ENCODE results near the gene HEPACAM. TPM values are rescaled to one million over a fixed set of nuclear protein-coding genes. Genes with fewer than 3 reads are reported as not detected.

HEPACAM gene
- total RNA-seq, 4 donors from 2014 or later, result not detected

DNA sequence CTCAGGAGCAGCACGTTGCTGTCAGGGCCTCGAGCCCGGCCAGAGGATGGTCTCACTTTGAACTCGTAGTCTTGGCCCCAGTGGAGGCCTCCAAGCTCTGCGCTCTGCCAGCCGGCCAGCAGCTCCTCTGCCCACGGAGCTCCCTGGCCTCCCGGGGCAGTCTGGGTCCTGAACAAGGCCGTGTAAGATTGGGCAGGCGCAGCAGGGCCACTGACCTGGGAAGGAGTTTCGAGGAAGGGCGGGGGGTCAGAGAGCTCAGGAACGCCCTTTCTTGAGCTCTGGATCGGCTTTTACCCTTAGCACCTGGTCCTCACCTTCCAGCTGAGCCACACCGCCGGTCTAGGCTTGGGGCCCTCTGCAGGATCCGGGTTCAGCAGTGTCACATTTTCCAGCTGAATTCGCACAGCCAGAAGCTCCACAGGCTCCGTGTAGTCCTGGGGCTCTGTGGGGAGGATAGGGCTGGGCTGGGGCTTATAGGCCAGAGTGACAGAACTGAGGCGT lies 40.3 kb downstream of the HEPACAM start:
- Histone ChIP-seq H3K4me1 (no peaks in the 10 kb centered on the region), H3K27ac (peak overlapping the region; percentile 32 to 61), H3K27me3 (no peaks in the 10 kb centered on the region), H3K4me3 (peak overlapping the region in 1 of 2 donors; percentile 21), H3K36me3 (no peaks in the 10 kb centered on the region), H3K9me3 (no peaks in the 10 kb centered on the region)
- TF ChIP-seq, protein P1, sequence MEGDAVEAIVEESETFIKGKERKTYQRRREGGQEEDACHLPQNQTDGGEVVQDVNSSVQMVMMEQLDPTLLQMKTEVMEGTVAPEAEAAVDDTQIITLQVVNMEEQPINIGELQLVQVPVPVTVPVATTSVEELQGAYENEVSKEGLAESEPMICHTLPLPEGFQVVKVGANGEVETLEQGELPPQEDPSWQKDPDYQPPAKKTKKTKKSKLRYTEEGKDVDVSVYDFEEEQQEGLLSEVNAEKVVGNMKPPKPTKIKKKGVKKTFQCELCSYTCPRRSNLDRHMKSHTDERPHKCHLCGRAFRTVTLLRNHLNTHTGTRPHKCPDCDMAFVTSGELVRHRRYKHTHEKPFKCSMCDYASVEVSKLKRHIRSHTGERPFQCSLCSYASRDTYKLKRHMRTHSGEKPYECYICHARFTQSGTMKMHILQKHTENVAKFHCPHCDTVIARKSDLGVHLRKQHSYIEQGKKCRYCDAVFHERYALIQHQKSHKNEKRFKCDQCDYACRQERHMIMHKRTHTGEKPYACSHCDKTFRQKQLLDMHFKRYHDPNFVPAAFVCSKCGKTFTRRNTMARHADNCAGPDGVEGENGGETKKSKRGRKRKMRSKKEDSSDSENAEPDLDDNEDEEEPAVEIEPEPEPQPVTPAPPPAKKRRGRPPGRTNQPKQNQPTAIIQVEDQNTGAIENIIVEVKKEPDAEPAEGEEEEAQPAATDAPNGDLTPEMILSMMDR (IDR thresholded peaks at IDR 0.05), result no peak
- TF ChIP-seq POLR2A (IDR thresholded peaks at IDR 0.05), result no peak
- no peak for DNase-seq
- intact Hi-C loops (cut with DNase I; ENCODE audit: low total_unique reads), result no loop called here

DNA sequence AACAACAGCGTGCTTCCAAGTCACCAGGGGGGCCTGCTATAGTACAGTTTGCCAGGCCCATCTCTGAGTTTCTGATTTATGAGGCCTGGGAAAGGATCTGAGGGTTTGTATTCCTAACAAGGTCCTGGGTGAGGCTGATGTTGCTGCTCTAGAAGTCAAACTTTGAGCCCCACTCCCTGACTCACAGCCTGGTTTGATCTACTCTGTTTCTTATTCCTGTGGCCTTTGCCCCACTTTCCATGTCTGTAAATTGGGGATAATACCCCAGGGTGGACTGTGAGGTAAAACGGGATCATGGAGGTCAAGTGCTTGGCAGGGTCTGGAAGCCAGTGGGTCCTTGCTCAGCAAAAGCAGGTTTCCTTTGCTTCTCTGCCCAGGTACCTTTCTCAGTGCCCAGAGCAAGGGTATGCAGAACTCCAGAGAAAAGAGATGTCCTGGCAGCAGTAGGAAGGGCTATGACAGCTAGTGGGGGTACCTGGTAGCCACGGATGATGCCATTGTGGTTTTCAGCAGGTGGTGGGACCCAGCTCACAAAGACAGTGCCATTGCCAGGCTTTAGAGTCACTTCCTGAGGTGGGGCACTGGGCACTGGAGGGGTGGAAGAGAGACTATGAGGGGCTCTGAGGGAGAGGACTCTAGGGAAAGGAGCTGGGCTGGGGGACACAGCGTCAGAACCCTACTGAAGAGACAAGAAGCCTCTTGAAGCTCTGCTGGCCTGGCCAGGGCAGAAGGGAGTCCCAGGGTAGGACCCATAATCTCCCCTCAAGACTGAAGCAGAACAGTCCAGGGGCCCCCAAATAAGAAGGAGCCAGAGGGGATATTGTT lies 41.0 kb downstream of the HEPACAM start:
- peak overlapping the region; percentile 32 to 61 for H3K27ac ChIP-seq
- no peaks in the 10 kb centered on the region for H3K9me3 ChIP-seq
- intact Hi-C loops (cut with DNase I; ENCODE audit: low total_unique reads), result no loop called here
- no peaks in the 10 kb centered on the region for H3K36me3 ChIP-seq
- H3K4me1 ChIP-seq, result no peaks in the 10 kb centered on the region
- H3K4me3 ChIP-seq, result no peak overlapping the region
- no peaks in the 10 kb centered on the region for H3K27me3 ChIP-seq
- TF ChIP-seq, protein P1 (IDR thresholded peaks at IDR 0.05), result no peak
- TF ChIP-seq POLR2A (IDR thresholded peaks at IDR 0.05), result no peak
- DNase-seq, result no peak

DNA sequence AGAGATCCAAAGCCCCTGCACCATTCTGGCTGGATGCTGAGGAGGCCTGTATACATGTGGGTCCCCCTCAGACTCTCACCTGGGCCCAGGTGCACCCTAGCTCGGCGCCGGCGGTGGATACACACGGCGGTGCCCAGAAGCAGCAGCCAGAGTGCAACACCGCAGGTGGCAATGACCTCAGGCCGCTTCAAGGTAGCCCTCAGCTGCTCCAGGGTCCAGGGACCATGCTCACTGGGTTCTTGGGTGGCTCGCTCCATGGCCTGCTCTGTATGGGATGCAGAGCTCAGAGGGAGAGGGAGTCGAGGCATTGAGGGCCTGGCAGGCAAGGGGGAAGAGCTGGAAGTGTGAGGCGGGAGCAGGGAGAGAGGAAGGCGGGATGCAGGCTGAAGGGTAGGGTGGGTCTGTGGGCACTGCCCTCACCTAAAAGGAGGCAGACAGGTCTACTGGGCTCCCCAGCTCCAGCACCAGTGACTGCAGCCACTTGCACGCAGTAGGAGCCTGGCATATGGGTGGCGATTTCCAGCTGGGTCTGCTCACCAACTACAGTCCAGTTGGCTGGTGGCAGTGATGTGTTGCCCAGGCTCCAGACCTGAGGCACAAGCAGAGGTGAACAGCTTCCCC lies 42.0 kb downstream of the HEPACAM start:
- H3K9me3 ChIP-seq, result no peaks in the 10 kb centered on the region
- H3K4me1 ChIP-seq, result no peaks in the 10 kb centered on the region
- no peak overlapping the region for H3K4me3 ChIP-seq
- no peaks in the 10 kb centered on the region for H3K27me3 ChIP-seq
- H3K36me3 ChIP-seq, result no peaks in the 10 kb centered on the region
- DNase-seq, result no peak
- peak overlapping the region in 1 of 2 donors; percentile 32 for H3K27ac ChIP-seq
- intact Hi-C loops (cut with DNase I; ENCODE audit: low total_unique reads), result no loop called here
- TF ChIP-seq, protein P1 (IDR thresholded peaks at IDR 0.05), result no peak
- TF ChIP-seq POLR2A (IDR thresholded peaks at IDR 0.05), result no peak

DNA sequence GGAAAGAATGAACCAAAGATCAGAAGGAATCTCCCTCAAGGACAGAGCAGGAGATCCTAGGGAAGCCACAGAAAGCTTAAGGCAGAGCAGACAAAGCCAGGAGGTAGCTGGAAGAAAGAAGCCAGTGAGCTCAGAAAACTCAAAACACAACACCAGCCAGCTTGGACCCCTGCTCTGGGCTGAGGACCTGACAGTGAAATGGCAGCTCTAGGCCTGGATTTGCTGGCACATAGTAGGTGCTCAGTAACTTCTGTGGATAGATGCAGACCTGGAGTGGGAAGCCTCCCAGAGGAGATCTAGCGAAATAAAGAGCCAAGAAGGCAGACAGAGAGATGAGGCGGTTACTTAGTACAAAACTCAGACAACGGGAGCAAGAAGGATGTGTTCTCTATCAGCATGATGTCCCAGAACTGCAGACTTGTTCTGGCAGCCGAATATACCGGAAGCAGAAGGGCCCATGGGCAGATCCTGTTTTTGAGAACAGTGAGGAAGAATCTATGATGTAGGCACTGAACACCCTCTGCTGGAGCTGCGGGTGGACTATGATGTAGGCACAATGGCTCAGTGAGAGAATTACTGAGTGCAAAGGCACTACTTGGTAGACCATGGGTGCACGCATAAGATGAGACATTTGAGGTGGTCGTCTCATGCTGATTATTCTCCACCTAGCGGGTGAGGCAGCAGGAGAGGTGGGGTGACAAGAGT lies 42.9 kb downstream of the HEPACAM start:
- H3K9me3 ChIP-seq, result no peaks in the 10 kb centered on the region
- no peak overlapping the region for H3K4me3 ChIP-seq
- H3K4me1 ChIP-seq, result no peaks in the 10 kb centered on the region
- DNase-seq, result no peak
- intact Hi-C loops (cut with DNase I; ENCODE audit: low total_unique reads), result no loop called here
- TF ChIP-seq POLR2A (IDR thresholded peaks at IDR 0.05), result no peak
- TF ChIP-seq, protein P1 (IDR thresholded peaks at IDR 0.05), result no peak
- H3K27ac ChIP-seq, result peak overlapping the region in 1 of 2 donors; percentile 46
- no peaks in the 10 kb centered on the region for H3K36me3 ChIP-seq
- no peaks in the 10 kb centered on the region for H3K27me3 ChIP-seq
